ENCODE measurements around the gene CNST. TPM values are rescaled to one million over a fixed set of nuclear protein-coding genes. Genes with fewer than 3 reads are reported as not detected.
"Not testable (repeated sequence)": the region's sequence is repeated elsewhere in the genome, so short reads cannot be mapped to it uniquely, and the experiment has no call there.

The CNST gene
- polyA plus RNA-seq, 3 donors: 19.0 to 23.0 (median 21.1) TPM

GRCh38 chr1:246577082-246577719, 10.9 kb downstream of the CNST start:
- no peak for DNase-seq (ENCODE audit: extremely low read depth in 1 of 11, low read depth in 9 of 11, low spot score in 4 of 11)

- no peak for DNase-seq (ENCODE audit: extremely low read depth in 1 of 11, low read depth in 9 of 11, low spot score in 4 of 11)
Observed at GRCh38 chr1:246577720-246578106, 11.5 kb downstream of the CNST start.

GRCh38 chr1:246579818-246580217, 13.6 kb downstream of the CNST start:
- DNase-seq (ENCODE audit: extremely low read depth in 1 of 11, low read depth in 9 of 11, low spot score in 4 of 11): peak in 1 of 11 donors; percentile 61

- DNase-seq (ENCODE audit: extremely low read depth in 1 of 11, low read depth in 9 of 11, low spot score in 4 of 11): no peak
Observed at GRCh38 chr1:246580497-246581370, 14.5 kb downstream of the CNST start.

GRCh38 chr1:246582301-246583055, 16.2 kb downstream of the CNST start:
- DNase-seq (ENCODE audit: extremely low read depth in 1 of 11, low read depth in 9 of 11, low spot score in 4 of 11): no peak

DNA sequence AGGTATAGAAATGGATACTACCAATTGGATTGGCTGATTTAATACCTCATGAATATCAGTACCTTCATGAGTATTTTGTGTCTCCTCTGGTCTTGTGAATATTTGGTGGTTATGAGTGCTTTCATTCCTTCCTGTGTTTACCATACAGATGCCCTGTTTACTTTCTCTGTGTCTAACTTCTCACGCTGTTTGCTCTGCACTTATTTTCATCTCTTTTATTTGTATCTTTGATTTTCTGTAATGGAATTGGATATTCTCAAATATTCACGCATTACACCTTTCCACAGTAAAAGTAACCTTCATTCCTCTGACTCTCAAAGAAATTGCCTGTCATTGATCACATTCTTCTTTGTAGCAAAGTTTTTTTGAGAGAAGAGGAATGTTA, 16.8 kb downstream of the CNST start:
- DNase-seq (ENCODE audit: extremely low read depth in 1 of 11, low read depth in 9 of 11, low spot score in 4 of 11): no peak

- peak in 1 of 11 donors; percentile 20 for DNase-seq (ENCODE audit: extremely low read depth in 1 of 11, low read depth in 9 of 11, low spot score in 4 of 11)
Observed at GRCh38 chr1:246583448-246584185, 17.4 kb downstream of the CNST start.

DNA sequence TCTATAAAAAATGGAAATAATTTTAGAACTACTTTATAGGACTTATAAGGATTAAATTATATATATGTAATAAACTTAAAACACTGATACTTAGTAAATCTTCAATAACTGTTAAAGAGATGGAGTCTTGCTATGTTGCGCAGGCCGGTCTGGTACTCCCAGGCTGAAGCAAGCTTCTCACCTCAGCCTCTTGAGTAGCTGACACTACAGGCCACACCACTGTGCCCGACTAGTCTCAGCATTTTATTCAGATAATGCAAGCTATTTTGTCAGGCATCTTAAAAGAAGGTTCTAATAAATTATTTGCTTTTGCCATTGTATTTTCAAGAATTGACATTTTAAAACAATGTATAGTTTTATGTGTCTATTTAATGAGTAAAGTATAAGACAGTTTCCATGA, 20.8 kb downstream of the CNST start:
- no peak for DNase-seq (ENCODE audit: extremely low read depth in 1 of 11, low read depth in 9 of 11, low spot score in 4 of 11)

DNA sequence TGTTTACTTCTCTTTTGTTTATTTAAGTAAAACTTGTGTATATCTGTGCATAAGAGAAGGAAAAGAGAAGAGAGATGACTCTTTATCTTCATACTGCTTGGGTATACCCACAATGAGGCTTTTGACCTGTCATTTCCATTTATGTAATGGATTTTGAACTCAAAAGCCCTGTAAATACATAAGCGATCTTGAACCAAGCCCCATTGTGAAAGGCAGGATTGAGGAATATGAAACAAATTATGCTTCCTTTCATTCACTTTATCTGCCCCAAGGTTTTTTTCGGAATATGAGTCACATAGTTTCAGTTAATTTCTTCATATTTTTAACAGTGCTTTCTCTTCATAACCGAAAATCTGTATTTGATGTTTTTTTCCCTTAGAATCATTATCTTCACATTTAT, 21.4 kb downstream of the CNST start:
- no peak for DNase-seq (ENCODE audit: extremely low read depth in 1 of 11, low read depth in 9 of 11, low spot score in 4 of 11)

GRCh38 chr1:246588159-246588721, 22.0 kb downstream of the CNST start:
- DNase-seq (ENCODE audit: extremely low read depth in 1 of 11, low read depth in 9 of 11, low spot score in 4 of 11): no peak

GRCh38 chr1:246589919-246590318, 23.7 kb downstream of the CNST start:
- not testable (repeated sequence) for DNase-seq (ENCODE audit: extremely low read depth in 1 of 11, low read depth in 9 of 11, low spot score in 4 of 11)

DNA sequence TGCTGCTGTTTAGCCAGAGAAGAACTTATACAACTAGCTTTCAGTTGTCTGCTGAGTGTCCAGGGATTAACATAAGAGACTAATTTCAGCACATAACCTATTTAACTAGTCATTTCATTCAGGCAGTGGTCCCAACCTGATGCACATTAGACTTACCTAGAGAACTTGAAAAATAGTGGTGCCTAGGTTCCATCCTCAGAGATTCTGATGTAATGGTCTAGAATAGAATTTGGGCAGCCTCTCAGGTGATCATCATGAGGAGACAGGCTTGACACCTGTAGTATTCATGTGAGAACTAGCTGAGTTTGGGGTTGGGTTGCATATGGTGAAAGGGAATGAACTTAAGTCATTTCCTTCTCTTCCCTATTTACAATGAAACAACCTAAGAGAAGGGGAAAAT, 24.8 kb downstream of the CNST start:
- no peak for DNase-seq (ENCODE audit: extremely low read depth in 1 of 11, low read depth in 9 of 11, low spot score in 4 of 11)

DNA sequence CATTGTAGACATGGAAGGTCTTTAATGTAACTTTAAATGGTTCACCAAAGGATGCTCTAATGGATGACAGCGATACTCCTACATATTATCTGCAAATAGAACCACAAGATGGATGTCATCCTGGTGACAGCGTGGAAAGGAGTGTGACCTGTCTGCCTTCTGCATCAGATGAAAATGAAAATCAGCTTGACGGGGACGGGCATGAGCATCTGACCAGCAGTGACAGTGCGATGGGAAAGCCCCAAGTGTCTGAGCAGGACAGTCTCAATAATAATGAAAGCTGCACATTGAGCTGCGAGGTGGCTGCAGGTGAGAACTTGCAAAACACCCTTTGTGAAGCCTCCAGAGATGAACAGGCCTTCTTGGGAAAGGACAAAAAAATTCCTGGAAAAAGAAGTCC, 25.2 kb downstream of the CNST start:
- DNase-seq (ENCODE audit: extremely low read depth in 1 of 11, low read depth in 9 of 11, low spot score in 4 of 11): no peak

DNA sequence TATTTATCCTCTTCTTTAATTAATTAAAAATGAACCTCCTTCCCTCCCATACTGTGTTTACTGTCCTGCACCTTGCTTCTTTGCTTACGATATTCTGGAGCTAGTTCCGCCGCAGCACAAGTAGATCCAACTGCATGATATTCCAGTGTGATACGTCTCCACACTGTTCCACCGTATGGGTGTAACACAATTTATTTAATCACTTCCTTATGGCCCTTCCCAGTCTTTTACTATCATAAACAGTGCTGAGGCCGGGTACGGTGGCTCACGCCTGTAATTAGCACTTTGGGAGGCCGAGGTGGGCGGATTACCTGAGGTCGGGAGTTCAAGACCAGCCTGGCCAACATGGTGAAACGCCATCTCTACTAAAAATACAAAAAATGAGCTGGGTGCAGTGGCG, 25.7 kb downstream of the CNST start:
- no peak for DNase-seq (ENCODE audit: extremely low read depth in 1 of 11, low read depth in 9 of 11, low spot score in 4 of 11)

GRCh38 chr1:246592695-246593094, 26.4 kb downstream of the CNST start:
- no peak for DNase-seq (ENCODE audit: extremely low read depth in 1 of 11, low read depth in 9 of 11, low spot score in 4 of 11)

DNA sequence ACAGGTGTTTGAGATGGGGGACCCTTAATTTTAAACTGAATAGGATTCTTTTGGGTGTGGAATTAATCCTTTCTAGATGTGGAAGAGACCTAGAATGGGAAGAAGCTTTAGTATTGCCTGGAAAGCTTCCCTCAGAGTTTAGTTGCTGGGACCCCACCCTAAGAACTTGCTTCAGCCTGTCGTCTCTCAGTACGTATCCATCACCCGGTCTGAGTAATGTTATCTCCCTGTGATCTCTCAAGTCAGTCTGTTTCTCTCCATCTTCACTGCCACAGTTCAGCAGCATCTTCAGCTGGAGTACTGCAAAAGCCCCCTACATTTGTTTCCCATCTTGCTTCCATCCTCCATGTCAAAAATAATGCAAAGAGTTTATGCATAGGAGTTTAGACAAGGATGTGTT, 28.9 kb downstream of the CNST start:
- DNase-seq (ENCODE audit: extremely low read depth in 1 of 11, low read depth in 9 of 11, low spot score in 4 of 11): no peak

- DNase-seq (ENCODE audit: extremely low read depth in 1 of 11, low read depth in 9 of 11, low spot score in 4 of 11): peak in 4 of 11 donors; percentile 12 to 21 (median 18)
Observed at GRCh38 chr1:246597340-246597739, 31.1 kb downstream of the CNST start.

DNA sequence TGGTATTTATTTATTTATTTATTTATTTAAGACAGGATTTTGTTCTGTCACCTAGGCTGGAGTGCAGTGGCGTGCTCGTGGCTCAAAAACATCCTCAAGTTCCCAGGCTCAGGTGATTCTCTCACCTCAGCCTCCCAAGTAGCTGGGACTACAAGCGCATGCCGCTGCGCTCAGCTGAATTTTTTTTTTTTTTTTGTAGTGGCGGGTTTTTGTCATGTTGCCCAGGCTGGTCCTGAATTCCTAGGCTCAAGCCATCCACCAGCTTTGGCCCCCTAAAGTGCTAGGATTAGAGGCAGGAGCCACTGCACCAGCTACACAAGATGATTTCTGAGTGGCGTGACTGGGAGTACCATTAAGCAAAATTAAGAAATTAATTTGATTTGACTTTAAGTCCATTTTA, 31.7 kb downstream of the CNST start:
- no peak for DNase-seq (ENCODE audit: extremely low read depth in 1 of 11, low read depth in 9 of 11, low spot score in 4 of 11)

- no peak for DNase-seq (ENCODE audit: extremely low read depth in 1 of 11, low read depth in 9 of 11, low spot score in 4 of 11)
Observed at GRCh38 chr1:246599315-246599714, 33.1 kb downstream of the CNST start.

Data from renal cortex interstitium (tissue), 11 donors.